ENCODE measurements around the gene MAP1LC3A.

The MAP1LC3A gene

DNA sequence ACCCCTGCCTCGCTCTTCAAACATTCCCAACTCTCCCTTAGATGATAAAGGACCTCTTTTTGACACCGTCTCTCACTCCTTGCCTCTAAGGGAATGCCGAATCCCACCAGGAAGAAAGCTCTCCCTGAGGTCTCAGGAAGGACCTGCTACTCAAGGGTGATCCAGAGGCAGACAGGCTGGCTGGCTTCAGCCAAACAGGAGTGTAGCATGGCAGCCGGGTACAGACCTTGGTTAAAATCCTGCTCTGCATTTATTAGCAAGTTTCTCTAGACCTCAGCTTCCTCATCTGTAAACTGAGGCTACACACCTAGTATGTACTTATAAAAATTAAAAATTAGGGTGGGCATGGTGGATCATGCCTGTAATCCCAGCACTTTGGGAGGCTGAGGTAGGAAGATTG, 17.2 kb downstream of the MAP1LC3A start:
- no peak for DNase-seq (ENCODE audit: low read depth)

DNA sequence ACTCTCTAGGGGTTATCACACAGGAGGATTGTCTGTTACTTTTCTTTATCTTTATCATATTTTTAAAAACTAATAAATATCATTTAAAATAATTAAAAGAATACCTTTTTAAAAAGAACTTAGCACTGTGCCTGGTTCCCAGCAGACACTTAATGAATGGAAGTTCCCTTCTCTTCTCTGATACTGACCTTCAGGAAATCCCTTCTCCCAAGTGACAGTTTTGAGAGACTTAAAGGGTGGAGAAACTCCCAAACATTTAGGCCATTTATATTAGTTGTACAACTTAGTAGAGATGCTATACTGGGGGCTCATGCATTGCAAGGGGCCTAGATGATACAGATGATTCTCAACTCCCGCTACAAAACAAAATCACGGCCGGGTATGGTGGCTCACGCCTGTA, 18.5 kb downstream of the MAP1LC3A start:
- no peak for DNase-seq (ENCODE audit: low read depth)

DNA sequence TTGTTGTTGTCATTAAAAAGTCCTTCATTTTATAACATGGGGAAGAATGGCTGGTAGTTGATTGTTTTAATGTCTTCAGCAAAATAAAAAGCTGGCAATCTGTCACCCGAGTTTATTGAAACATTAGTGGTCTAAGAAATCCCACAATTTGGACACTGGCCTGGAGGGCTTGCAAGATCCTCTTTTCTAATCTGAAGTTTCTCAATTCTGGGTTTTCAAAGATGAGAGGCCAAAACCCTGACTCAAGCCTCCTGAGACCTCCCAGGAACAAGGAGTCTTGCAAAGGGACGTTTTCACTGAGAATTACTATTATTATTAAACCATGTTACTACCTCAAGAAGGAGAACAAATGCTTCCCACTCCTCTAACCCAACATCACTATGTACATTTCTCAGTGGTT, 19.5 kb downstream of the MAP1LC3A start:
- no peak for DNase-seq (ENCODE audit: low read depth)

DNA sequence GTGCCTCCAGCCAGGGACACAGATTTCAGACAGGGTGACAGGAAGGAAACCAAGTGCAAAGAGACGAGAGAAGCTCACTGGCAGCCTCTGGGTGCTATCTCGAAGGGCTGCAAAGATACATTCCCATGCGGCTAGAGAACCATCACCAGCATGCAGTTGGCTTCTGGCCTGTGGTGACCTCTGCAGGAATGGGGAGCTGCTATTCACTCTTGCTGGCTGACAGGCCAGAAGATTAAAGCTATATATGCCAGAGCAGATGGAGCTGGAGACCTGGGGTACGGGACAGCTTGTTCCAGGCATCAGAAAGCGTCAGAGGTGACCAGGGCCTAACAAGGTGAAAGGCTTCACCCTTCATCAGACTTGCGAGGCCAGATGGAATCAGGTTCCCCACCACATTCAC, 20.0 kb downstream of the MAP1LC3A start:
- no peak for DNase-seq (ENCODE audit: low read depth)

DNA sequence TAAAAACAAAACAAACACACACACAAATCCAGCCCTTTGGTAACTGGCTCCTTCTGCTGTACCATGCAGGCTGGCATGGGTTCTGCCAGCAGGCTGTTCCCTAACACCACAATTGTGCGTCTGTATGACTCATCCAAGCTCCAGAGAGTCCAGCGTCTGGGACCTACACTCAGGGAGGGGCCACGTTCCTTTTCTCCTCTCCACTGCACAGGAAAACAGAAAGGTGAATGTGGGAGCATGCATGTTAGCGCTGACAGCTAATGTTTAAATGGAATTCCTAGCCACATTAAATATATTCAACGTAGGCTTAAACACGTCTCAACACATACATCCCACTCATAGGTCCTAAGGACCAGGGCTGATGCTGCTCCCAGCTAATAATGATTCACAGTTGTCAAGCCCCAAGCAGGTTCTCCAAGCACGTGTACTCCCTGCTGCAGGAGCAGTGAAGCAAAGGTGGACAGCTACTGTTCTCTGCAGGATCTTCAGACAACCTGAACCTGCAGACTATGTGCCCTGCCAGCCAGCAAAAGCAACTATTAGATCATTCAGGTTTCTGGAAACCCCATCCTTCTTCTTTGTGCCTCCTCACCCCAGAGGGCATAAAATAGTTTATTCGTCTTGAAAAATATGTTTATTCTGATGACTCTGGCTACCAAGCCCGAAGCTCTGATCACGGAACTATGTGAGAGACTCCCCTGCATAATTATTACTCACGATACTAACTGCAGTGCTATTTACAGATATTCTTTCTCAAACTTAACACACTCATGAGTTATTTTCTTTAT, 20.9 kb downstream of the MAP1LC3A start:
- DNase-seq (ENCODE audit: low read depth): no peak

DNA sequence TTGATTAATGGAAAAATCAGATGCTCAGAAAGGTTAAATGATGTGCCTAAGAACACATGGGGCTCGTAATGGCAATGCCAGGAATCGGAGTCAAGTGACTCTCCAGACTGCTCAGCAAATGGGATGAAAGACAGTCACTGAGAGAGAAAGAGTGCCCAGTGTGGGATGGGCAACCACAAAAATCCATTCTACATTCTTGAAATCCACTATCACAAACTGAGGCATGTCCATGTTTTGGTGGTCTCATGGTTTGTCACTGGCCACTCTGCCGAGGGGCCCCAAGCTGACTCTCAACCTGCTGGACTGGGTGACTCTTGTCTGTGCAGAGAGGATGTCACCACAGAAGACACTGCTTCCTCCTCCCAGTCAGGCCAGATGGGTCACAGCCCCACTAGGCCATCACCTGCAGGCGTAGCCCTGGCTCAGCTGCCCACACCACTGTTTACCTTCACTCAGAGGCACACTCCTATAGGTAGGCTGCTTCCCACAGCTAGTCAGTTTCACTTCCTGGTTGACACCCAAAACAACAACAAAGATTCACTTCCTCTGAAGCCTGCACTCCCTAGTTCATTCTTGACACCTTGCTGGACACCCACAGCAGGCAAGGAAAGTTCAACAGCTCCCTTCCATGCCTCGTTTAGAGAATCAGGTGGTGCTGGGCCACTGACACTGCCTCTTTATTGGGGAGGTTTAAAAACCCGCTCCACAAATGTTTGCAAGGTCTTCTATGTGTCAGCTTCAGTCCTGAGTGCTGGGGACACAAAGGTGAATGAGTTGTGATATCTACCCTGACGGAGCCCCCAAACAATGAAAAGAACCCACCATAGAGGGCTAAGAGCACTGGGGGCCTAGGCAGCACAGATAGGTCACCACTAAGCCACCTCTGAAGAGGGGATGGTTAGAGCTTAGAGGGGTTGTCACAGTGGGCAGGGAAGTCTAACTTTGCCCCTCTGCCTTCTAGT, 21.7 kb downstream of the MAP1LC3A start:
- DNase-seq (ENCODE audit: low read depth): no peak

DNA sequence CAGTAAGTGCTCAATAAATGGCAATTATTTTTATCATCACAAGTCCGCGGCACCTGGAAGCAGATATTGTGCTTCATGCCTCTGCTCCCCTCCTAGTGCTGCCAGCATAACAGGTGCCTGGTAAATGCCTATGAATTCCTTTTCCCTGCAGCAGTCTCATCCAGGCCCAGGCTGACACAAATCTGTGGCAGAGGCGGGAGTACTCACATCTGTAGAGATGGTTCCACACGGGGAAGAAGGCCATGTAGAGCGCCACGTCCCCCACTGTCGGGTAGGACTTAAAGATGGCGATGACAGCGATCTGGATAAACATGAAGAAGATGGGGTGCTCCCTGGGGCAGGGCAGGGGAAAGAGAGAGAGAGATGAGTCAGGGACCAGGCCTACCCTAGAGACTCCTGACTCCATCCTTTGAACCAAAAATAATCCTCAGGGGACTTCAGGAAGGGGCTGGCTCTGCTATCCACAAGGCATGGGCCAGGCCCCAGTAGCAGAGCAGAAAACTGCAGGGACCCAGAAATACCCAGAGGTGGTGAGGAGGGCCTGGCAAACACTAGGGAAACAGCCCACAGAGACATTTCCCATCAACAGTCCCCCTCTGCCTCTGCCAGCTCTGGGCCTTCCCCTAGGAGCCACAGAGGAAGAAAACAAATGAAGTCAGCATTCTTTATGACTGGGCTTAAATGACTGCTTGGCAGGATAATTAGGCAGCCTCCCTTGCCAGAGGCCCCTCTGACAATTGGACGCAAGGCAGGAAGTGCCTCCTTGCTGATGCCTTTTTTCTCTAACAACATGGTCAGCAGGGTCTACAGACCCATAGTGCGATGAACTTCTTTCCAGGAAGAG, 23.0 kb downstream of the MAP1LC3A start:
- no peak for DNase-seq (ENCODE audit: low read depth)

DNA sequence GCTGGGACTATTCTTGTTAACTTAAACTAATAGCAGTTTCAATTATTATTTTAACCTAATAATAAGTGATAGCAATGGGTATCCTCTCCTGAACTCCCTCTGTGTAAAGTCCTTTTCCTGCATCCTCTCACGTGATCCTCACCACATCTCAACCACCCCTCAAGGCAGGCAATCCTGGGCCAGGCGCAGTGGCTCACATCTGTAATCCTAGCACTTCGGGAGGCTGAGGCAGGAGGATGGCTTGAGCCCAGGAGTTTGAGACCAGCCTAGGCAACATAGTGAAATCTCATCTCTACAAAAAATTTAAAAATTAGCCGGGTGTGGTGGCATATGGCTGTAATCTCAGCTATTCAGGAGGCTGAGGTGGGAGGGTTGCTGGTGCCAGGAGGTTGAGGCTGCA, 23.7 kb downstream of the MAP1LC3A start:
- no peak for DNase-seq (ENCODE audit: low read depth)

DNA sequence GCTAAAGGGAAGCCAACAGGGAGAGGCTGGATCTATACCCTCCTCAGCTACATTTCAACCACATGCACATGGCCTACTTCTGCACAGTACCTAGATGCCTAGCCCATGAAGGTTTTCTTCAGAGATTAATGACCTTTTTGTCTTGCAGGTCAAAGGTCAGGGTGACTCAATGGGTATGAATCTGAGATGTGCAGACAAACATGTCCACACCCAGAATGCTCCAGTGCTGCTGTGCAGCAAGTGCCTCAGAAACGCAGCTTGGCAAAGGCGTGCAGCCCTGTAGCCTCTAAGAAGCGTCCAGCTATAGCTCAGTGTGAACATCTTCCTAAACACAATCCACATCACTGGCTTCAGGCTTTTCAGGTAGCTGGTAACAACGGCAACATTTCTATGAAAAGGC, 24.4 kb downstream of the MAP1LC3A start:
- no peak for DNase-seq (ENCODE audit: low read depth)

DNA sequence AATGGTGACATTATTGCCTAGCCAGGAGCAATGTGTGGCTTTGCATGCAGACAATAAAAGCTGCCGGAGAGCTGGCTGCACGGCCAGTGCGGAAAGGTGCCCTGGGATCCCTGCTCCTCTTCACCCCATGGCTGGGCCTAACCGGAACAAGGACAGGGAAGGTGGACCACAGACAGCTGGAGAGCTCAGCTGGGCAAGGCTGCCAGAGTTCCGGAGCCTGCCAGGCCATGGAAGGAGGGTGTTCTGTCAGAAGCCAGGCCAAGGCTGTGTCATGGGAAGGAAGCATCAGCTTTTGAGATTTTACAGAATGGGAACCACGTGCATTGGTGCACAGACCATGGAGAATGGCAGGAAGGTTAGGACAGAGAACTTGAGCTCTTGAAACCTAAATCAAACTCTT, 25.0 kb downstream of the MAP1LC3A start:
- DNase-seq (ENCODE audit: low read depth): no peak

DNA sequence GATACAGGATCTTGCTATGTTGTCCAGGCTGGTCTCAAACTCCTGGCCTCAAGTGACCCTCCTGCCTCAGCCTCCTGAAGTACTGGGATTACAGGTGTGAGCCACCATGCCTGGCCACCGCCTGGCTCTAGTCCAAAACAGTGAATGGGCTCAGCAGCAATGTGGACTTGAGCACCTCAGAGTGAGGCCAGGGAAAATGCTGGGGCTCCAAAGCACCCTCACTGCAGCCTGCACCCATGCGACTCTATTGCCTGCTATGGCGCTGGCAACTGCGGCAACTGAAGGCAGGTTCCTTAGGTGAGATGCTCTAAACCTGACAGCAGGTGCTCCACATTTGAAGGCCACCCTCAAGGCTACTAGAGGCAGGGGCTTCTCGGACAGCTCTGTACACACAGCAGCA, 26.5 kb downstream of the MAP1LC3A start:
- no peak for DNase-seq (ENCODE audit: low read depth)

DNA sequence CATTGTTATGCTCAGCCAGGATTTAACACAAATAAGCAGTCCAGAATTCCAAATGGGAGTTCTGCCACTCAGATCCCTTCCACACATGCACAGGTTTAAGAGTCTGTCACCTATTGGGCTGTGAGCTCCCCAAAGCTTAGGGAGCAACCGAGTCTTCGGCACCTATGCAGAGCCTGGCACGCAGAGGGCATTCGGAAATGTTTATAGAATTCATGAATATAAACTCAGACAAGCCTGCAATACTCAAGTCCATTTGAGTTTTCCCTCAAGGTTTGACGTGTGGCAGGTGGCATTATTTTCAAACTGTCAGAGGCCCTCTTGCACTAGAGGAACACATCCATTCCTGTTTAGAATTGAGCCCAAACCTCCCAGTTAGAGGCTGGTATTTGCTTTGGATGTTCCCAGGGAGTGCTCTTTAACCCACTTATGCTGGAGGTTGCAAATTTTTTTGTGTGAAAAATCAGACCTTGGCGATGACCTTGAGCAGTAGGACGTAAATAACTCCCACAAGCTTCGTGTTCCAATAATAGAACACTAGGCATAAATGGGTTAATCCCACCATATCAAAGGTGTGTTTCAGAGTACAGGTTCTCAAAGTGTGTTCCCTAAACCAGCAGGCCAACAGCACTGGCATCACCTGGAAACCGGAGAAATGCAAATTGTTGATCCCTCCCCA, 28.1 kb downstream of the MAP1LC3A start:
- DNase-seq (ENCODE audit: low read depth): no peak

DNA sequence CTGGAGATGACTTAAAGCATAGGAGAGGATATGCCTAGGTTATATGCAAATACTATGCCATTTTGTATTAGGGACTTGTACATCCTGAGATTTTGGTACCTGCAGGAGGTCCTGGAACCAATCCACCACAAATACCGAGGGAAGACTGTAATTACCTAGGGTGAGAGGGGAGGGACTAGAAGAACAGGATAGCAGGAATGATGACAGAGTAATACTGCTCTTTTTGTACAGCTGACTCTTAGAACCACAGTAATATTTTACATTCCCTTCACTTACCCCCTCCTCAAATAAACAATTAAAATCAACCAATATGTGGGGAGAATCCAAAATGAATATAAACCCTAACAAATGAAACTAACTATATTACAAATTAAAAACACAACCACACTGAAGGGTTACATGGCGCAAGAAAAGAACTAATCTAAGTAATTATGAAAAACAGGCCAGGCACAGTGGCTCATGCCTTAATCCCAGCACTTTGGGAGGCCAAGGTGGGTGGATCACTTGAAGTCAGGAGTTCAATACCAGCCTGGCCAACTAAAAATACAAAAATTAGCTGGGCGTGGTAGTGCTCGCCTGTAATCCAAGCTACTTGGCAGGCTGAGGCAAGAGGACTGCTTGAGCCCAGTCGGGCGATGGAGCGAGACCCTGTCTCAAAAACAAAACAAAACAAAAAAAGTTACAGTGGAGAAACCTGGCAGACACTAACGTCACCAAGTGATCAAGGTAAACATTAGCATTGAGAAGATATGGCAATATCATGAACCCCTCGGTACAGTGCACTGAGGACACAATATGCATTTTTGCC, 37.1 kb downstream of the MAP1LC3A start:
- DNase-seq (ENCODE audit: low read depth): no peak

DNA sequence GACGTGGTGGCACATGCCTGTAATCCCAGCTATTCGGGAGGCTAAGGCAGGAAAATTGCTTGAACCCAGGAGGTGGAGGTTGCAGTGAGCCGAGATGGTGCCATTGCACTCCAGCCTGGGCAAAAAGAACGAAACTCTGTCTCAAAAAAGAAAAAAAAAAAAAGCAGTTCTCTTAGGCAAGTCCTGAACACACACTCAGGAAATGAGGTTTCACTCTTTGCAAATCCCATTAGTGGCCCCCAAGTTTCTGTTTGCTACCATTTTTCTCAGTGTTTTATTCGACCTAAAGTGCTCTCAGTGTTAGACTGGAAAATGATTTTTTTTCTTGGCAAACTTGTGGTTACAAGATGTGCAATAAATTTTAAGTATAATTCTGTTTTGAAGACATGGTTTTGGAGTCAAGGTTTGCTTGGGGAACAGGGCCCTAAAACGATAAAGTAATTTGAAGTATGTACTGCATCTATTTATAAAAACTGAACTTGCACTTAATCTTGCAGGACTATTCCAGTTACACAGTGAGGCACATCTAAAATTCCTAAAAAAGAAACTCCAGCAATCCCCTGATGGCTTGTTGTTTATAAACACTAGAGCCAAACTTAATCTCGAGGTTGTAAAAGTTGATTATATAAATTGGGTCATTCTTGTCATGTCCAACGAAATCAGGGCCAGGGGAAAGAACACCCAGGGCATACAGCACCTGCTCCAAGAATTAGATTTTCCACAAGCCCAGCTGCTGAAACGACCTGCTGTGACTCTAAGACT, 42.6 kb downstream of the MAP1LC3A start:
- DNase-seq (ENCODE audit: low read depth): no peak

DNA sequence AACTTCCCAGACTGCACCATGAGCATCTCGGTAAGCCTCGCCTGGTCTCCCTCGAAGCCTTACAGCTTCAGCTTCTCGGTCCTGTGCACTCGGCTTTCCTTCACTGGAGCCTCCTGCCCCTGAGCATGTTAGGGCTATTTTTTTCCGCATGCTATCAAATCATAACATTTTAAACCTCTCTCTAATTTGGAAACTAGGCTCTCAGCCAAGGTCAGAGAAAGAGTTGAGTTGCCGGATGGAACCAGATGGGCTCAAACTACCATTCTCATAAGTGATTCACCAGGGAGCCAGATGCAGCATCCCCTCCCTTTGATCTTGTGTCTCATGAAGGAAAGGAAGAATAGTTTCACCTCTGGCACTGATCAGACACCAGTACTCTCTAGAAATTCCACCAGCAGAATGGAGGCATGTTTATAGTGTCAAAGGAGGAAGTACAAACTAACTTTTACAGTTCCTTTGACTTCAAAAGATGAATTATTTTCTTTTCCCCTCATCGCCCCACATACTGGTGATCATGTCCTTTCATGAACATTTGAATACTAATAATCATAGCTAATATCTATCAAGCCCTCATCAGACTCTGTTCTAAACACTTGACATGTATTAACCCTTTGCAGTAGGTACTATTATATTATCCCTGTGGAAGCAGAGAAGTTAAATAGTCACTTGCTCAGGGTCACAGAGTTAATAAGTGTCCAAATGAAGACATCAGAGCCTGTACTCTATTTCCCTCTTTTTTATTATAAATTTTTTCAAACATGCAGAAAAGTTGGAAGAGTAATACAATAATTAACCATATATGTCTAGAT, 46.7 kb downstream of the MAP1LC3A start:
- DNase-seq (ENCODE audit: low read depth): no peak

DNA sequence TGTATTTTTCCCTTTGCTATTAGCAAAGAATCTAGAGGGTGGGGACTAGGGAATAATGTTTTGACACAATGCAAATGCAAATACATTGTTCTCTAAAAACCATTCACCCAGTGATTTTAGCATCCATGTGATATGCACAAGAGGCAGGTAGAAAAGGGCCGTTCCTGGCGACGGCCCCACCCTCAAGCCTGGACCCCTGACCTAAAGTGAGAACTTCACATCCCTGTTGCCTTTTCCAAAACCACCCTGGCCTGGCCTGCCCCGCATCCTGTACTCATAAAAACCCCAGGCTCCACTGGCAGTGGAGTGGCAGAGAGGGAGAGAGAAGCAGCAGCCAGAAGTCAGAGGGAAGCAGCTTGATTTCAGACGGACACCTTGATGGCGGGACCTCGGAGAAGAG, 48.5 kb downstream of the MAP1LC3A start:
- DNase-seq (ENCODE audit: low read depth): no peak

Data from CMK (cell line).